HepG2 (cell line): Measurements from ENCODE around the gene EFEMP2.

ENCODE experiments used
- JUN ChIP-seq: sonication (generic); formaldehyde crosslinking; IDR thresholded peaks from 2 replicates; pipeline ENCODE4 v1.4.0; 2020; ENCODE audit warnings: mild to moderate bottlenecking, missing genetic modification reagents
- POLR2G ChIP-seq: fragments of 200-400 bp; formaldehyde crosslinking; IDR thresholded peaks from 2 replicates; pipeline ENCODE4 v1.6.1; 2018; ENCODE audit warnings: mild to moderate bottlenecking, low read depth, low read length, moderate library complexity
- REST ChIP-seq, 2 experiments: IDR thresholded peaks; 2 replicates each; pipeline ENCODE4 v1.6.1; 2011 to 2012; ENCODE audit warnings: low read length in 2 of 2, borderline replicate concordance in 1 of 2, low read depth in 1 of 2, mild to moderate bottlenecking in 1 of 2, moderate library complexity in 1 of 2
- SOX6 ChIP-seq, 2 experiments: fragments of 450-650 bp in 1 of 2; sonication (generic) in 1 of 2; formaldehyde crosslinking in 1 of 2; IDR thresholded peaks; 2 replicates each; pipeline versions ENCODE4 v1.4.0 to v1.6.1; 2017 to 2020; ENCODE audit warnings: antibody characterized with exemption in 1 of 2, mild to moderate bottlenecking in 1 of 2, missing genetic modification reagents in 1 of 2
- ZNF18 ChIP-seq: sonication (generic); formaldehyde crosslinking; IDR thresholded peaks from 2 replicates; pipeline ENCODE4 v1.8.0; 2022; ENCODE audit warnings: mild to moderate bottlenecking, missing genetic modification reagents; ENCODE audit not compliant: insufficient replicate concordance
- ZNF746 ChIP-seq: sonication (generic); formaldehyde crosslinking; IDR thresholded peaks from 2 replicates; pipeline ENCODE4 v1.8.0; 2022; ENCODE audit warnings: mild to moderate bottlenecking, missing genetic modification reagents

- TF ChIP-seq POLR2G (no peak), ZNF18 (CRISPR knock-in tag) (no peak), JUN (no peak), REST (IDR thresholded peaks at IDR 0.05; ENCODE audit: borderline replicate concordance in 1 of 2, low read depth in 1 of 2, low read length in 2 of 2) (no peak), ZNF746 (CRISPR knock-in tag) (no peak), SOX6 (IDR thresholded peaks at IDR 0.05) (no peak), SOX6 (CRISPR knock-in tag; IDR thresholded peaks at IDR 0.05) (no peak)
Observed at GRCh38 chr11:65861165-65861505, 11.5 kb downstream of the EFEMP2 start.
